ENCODE data around the gene SF3B4. TPM values are rescaled to one million over a fixed set of nuclear protein-coding genes. Genes with fewer than 3 reads are reported as not detected.

The SF3B4 gene
- total and polyA plus RNA-seq, 2 donors (not counting 1 experiment from before 2014, with no cell fraction given): 22.6 to 60.1 TPM

DNA sequence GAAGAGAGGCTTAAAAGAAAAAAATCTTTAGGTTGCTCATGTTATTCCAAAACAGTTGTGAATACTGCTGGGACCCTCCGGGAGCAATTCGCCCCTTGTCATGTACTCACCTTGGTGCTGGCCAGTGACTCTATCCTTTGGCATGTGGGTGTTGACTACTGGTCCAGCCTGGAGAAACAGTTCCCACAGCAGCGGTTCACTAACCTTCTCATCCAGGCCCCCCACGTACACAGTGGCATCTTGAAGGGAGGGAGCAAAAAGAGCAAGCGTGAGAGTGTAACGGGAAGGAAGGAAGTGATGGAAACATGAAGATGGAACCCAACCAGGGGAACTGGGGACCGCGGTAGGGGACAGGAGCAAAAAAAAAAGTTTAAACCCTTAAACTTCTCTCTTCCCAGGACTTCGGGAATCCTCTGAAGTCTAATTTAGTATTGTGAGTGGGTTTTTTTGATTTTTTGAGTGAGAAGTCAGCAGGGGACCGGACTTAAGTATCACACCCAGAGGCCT lies 494 bp downstream of the SF3B4 start:
- peak overlapping the region; percentile 97 for H3K27ac Mint-ChIP-seq
- no peak for DNase-seq
- H3K27me3 ChIP-seq (replicated peaks in 1 of 4; ENCODE audit: control extremely low read depth in 1 of 4, control insufficient read depth in 3 of 4, insufficient read depth in 4 of 4, low read length in 3 of 4): peaks cover 0 to 2% (median 0%) of the 10 kb centered on the region in 4 experiments
- H3K4me2 ChIP-seq (replicated peaks; ENCODE audit: low read depth, low read length, poor library complexity, severe bottlenecking): peak overlapping the region; percentile 91
- peak overlapping the region; percentile 98 for H3K4me3 Mint-ChIP-seq
- POLR2A ChIA-PET: no interaction called here
- CTCF ChIA-PET: no interaction called here
- H3K27ac ChIP-seq (ENCODE audit: low read length in 2 of 2): peak overlapping the region; percentile 74 to 90
- H3K9me3 Mint-ChIP-seq (ENCODE audit: insufficient read depth): no peaks in the 10 kb centered on the region
- H3K4me3 ChIP-seq (ENCODE audit: control extremely low read depth in 1 of 5, extremely low read depth in 1 of 5, insufficient read depth in 1 of 5, low read depth in 2 of 5, low read length in 4 of 5): peak overlapping the region; percentile 76 to 98 (median 89)
- intact Hi-C loops (cut with micrococcal nuclease): loop anchor here (1.0 to 10.0 kb wide), 4 partner anchors 28 to 398 kb away; partner anchors contain the start of genes ANP32E, BOLA1 and PRPF3
- H4K20me1 ChIP-seq (ENCODE audit: control insufficient read depth, insufficient read depth, low read length, poor library complexity, severe bottlenecking): peaks cover 30% of the 10 kb centered on the region
- peak overlapping the region; percentile 91 for H2AFZ ChIP-seq (ENCODE audit: insufficient read depth, low read depth, low read length, poor library complexity, severe bottlenecking)
- peaks cover 16% of the 10 kb centered on the region for H3K79me2 ChIP-seq (ENCODE audit: control insufficient read depth, insufficient read depth, low read length)
- ATAC-seq (ENCODE audit: low read depth): no peak
- no peak for TF ChIP-seq EZH2 (IDR thresholded peaks at IDR 0.05; ENCODE audit: borderline replicate concordance, insufficient read depth, low read depth, low read length, poor library complexity, severe bottlenecking)
- TF ChIP-seq, protein P1, sequence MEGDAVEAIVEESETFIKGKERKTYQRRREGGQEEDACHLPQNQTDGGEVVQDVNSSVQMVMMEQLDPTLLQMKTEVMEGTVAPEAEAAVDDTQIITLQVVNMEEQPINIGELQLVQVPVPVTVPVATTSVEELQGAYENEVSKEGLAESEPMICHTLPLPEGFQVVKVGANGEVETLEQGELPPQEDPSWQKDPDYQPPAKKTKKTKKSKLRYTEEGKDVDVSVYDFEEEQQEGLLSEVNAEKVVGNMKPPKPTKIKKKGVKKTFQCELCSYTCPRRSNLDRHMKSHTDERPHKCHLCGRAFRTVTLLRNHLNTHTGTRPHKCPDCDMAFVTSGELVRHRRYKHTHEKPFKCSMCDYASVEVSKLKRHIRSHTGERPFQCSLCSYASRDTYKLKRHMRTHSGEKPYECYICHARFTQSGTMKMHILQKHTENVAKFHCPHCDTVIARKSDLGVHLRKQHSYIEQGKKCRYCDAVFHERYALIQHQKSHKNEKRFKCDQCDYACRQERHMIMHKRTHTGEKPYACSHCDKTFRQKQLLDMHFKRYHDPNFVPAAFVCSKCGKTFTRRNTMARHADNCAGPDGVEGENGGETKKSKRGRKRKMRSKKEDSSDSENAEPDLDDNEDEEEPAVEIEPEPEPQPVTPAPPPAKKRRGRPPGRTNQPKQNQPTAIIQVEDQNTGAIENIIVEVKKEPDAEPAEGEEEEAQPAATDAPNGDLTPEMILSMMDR (IDR thresholded peaks at IDR 0.05): no peak
- H3K4me1 ChIP-seq (ENCODE audit: control insufficient read depth in 2 of 2, insufficient read depth in 2 of 2, low read length in 2 of 2): peaks cover 17 to 24% of the 10 kb centered on the region in 2 donors
- H3K27me3 Mint-ChIP-seq: peaks cover 16% of the 10 kb centered on the region
- H3K36me3 ChIP-seq (replicated peaks in 1 of 2; ENCODE audit: control extremely low read depth in 1 of 2, control insufficient read depth in 1 of 2, extremely low read depth in 1 of 2, insufficient read depth in 2 of 2, low read length in 1 of 2): peaks cover 4 to 47% of the 10 kb centered on the region in 2 experiments
- H3K9ac ChIP-seq (ENCODE audit: low read length): peak overlapping the region; percentile 76
- WGBS (ENCODE audit: insufficient coverage): 28% methylated on average over 3 of the region's 10 CpGs
- H3K9me3 ChIP-seq (ENCODE audit: control extremely low read depth in 1 of 3, control insufficient read depth in 2 of 3, insufficient read depth in 1 of 3, low read length in 2 of 3): no peaks in the 10 kb centered on the region
- H3K4me1 Mint-ChIP-seq: peaks cover 38% of the 10 kb centered on the region

DNA sequence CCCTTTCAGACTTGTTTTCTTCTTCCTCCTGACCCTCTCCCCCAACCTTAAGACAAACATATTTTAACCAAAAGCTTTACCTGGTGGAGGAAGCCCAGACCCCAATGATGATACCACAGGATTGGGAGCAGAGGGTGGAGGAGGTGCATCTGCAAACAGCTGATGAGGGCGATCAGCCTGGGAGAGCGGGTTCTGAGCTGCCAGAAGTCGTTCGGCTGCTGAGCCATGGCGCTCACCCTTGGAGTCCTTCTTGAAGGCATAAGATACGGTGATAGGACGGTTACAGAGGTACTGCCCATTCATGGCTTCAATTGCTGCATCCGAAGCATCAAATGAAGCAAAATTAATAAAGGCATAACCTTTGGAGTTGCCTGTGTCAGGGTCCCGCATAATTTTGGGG lies 1.3 kb downstream of the SF3B4 start:
- TF ChIP-seq, protein P1 (IDR thresholded peaks at IDR 0.05): no peak
- no peak for TF ChIP-seq EZH2 (IDR thresholded peaks at IDR 0.05; ENCODE audit: borderline replicate concordance, insufficient read depth, low read depth, low read length, poor library complexity, severe bottlenecking)
- H3K27ac ChIP-seq (ENCODE audit: low read length in 2 of 2): no peak overlapping the region
- H3K79me2 ChIP-seq (ENCODE audit: control insufficient read depth, insufficient read depth, low read length): peaks cover 16% of the 10 kb centered on the region
- Mint-ChIP-seq H3K4me3 (peak overlapping the region; percentile 70), H3K9me3 (ENCODE audit: insufficient read depth) (no peaks in the 10 kb centered on the region), H3K27ac (no peak overlapping the region), H3K27me3 (peaks cover 8% of the 10 kb centered on the region), H3K4me1 (peaks cover 38% of the 10 kb centered on the region)
- intact Hi-C loops (cut with micrococcal nuclease): loop anchor here (10.0 kb wide), 1 partner anchor 399 kb away; the partner anchor contains the start of gene PRPF3
- WGBS (ENCODE audit: insufficient coverage): 100% methylated on average over 8 of the region's 9 CpGs
- H3K9me3 ChIP-seq (ENCODE audit: control extremely low read depth in 1 of 3, control insufficient read depth in 2 of 3, insufficient read depth in 1 of 3, low read length in 2 of 3): no peaks in the 10 kb centered on the region
- ChIA-PET CTCF (interaction anchor here (1.0 kb wide), 1 partner anchor 263 kb away, joined by 3 read pairs; no protein-coding TSS in a partner anchor), POLR2A (no interaction called here)
- DNase-seq (no peak), ATAC-seq (ENCODE audit: low read depth) (no peak)
- peaks cover 0 to 2% (median 0%) of the 10 kb centered on the region in 4 experiments for H3K27me3 ChIP-seq (replicated peaks in 1 of 4; ENCODE audit: control extremely low read depth in 1 of 4, control insufficient read depth in 3 of 4, insufficient read depth in 4 of 4, low read length in 3 of 4)
- H3K4me3 ChIP-seq (ENCODE audit: control extremely low read depth in 1 of 5, extremely low read depth in 1 of 5, insufficient read depth in 1 of 5, low read depth in 2 of 5, low read length in 4 of 5): no peak overlapping the region
- H3K36me3 ChIP-seq (replicated peaks in 1 of 2; ENCODE audit: control extremely low read depth in 1 of 2, control insufficient read depth in 1 of 2, extremely low read depth in 1 of 2, insufficient read depth in 2 of 2, low read length in 1 of 2): peaks cover 4 to 49% of the 10 kb centered on the region in 2 experiments
- H3K9ac ChIP-seq (ENCODE audit: low read length): no peak overlapping the region
- H3K4me1 ChIP-seq (ENCODE audit: control insufficient read depth in 2 of 2, insufficient read depth in 2 of 2, low read length in 2 of 2): peaks cover 17 to 24% of the 10 kb centered on the region in 2 donors
- H2AFZ ChIP-seq (ENCODE audit: insufficient read depth, low read depth, low read length, poor library complexity, severe bottlenecking): no peak overlapping the region
- peak overlapping the region; percentile 7 for H3K4me2 ChIP-seq (replicated peaks; ENCODE audit: low read depth, low read length, poor library complexity, severe bottlenecking)
- peaks cover 30% of the 10 kb centered on the region for H4K20me1 ChIP-seq (ENCODE audit: control insufficient read depth, insufficient read depth, low read length, poor library complexity, severe bottlenecking)

Measured in B cell (primary cell).